Mesenchymal stem cell (in vitro differentiated cells and primary cell): Measurements from ENCODE around the gene ASCC1.

ENCODE experiments used
- DNase-seq: peaks from one replicate; pipeline ENCODE4 v3.0.0-alpha.2; 2013
- H2AFZ ChIP-seq: one replicate; pipeline ENCODE4 v1.6.1; 2013; ENCODE audit warnings: low read depth, mild to moderate bottlenecking, control low read depth, inconsistent platforms, low read length, moderate library complexity
- H2AK5ac ChIP-seq: 2 replicates; pipeline ENCODE4 v1.6.1; 2013; ENCODE audit warnings: low read length, moderate library complexity, mild to moderate bottlenecking, inconsistent platforms; ENCODE audit not compliant: severe bottlenecking
- H2BK120ac ChIP-seq: one replicate; pipeline ENCODE4 v1.6.1; 2013; ENCODE audit warnings: low read depth, mild to moderate bottlenecking, inconsistent platforms, low read length, moderate library complexity
- H2BK12ac ChIP-seq, 2 experiments: one replicate each; pipeline ENCODE4 v1.6.1; 2013; ENCODE audit warnings: inconsistent platforms in 2 of 2, low read length in 2 of 2, mild to moderate bottlenecking in 2 of 2, moderate library complexity in 2 of 2, control low read depth in 1 of 2
- H2BK15ac ChIP-seq: one replicate; pipeline ENCODE4 v1.6.1; 2013; ENCODE audit warnings: mild to moderate bottlenecking, low read depth, inconsistent platforms; ENCODE audit not compliant: poor library complexity, severe bottlenecking
- H2BK5ac ChIP-seq: 2 replicates; pipeline ENCODE4 v1.6.1; 2013; ENCODE audit warnings: low read depth, mild to moderate bottlenecking, low read length, control low read depth, inconsistent platforms; ENCODE audit not compliant: poor library complexity, severe bottlenecking
- H3K14ac ChIP-seq, 2 experiments: one replicate each; pipeline ENCODE4 v1.6.1; 2013; ENCODE audit warnings: inconsistent platforms in 2 of 2, low read length in 2 of 2, control low read depth in 1 of 2, mild to moderate bottlenecking in 1 of 2, moderate library complexity in 1 of 2
- H3K18ac ChIP-seq, 2 experiments: one replicate each; pipeline ENCODE4 v1.6.1; 2013; ENCODE audit warnings: inconsistent platforms in 2 of 2, low read length in 2 of 2, control low read depth in 1 of 2, low read depth in 1 of 2, mild to moderate bottlenecking in 1 of 2
- H3K23ac ChIP-seq, 2 experiments: one replicate each; pipeline ENCODE4 v1.6.1; 2013; ENCODE audit warnings: inconsistent platforms in 2 of 2, low read length in 2 of 2, mild to moderate bottlenecking in 2 of 2, moderate library complexity in 2 of 2, control low read depth in 1 of 2
- H3K27ac ChIP-seq: 2 replicates; pipeline ENCODE4 v1.5.1; 2013; ENCODE audit warnings: mild to moderate bottlenecking, moderate library complexity, low read length, control low read depth, inconsistent platforms; ENCODE audit not compliant: poor library complexity, severe bottlenecking
- H3K27me3 ChIP-seq, 2 experiments: 2 replicates each; pipeline versions ENCODE4 v1.6.1 to v1.7.0; 2013; ENCODE audit warnings: low read length in 2 of 2, mild to moderate bottlenecking in 2 of 2, moderate library complexity in 2 of 2, control low read depth in 1 of 2, inconsistent platforms in 1 of 2; ENCODE audit not compliant: control insufficient read depth in 1 of 2, insufficient read depth in 1 of 2
- H3K36me3 ChIP-seq, 2 experiments: 2 replicates each; pipeline versions ENCODE4 v1.6.1 to v1.7.0; 2013; ENCODE audit warnings: low read length in 2 of 2, control low read depth in 1 of 2, inconsistent platforms in 1 of 2, low read depth in 1 of 2, mild to moderate bottlenecking in 1 of 2; ENCODE audit not compliant: insufficient read depth in 2 of 2, control insufficient read depth in 1 of 2
- H3K4ac ChIP-seq, 2 experiments: one replicate each; pipeline ENCODE4 v1.6.1; 2013; ENCODE audit warnings: inconsistent platforms in 2 of 2, low read length in 2 of 2, mild to moderate bottlenecking in 2 of 2, moderate library complexity in 2 of 2, control low read depth in 1 of 2, low read depth in 1 of 2
- H3K4me1 ChIP-seq: 2 replicates; pipeline ENCODE4 v1.6.1; 2013; ENCODE audit warnings: low read depth, low read length, control low read depth; ENCODE audit not compliant: control insufficient read depth, insufficient read depth
- H3K4me2 ChIP-seq: 2 replicates; pipeline ENCODE4 v1.6.1; 2013; ENCODE audit warnings: low read length, mild to moderate bottlenecking, inconsistent platforms; ENCODE audit not compliant: poor library complexity, severe bottlenecking
- H3K4me3 ChIP-seq, 2 experiments: 2 replicates each; pipeline versions ENCODE4 v1.5.1 to v1.7.0; 2013; ENCODE audit warnings: low read length in 2 of 2, mild to moderate bottlenecking in 2 of 2, control low read depth in 1 of 2, low read depth in 1 of 2; ENCODE audit not compliant: insufficient read depth in 1 of 2
- H3K79me1 ChIP-seq: replicated peaks from 2 replicates; pipeline ENCODE4 v1.6.1; 2013; ENCODE audit warnings: mild to moderate bottlenecking, control low read depth, low read length, inconsistent platforms; ENCODE audit not compliant: poor library complexity, severe bottlenecking
- H3K9ac ChIP-seq: 2 replicates; pipeline ENCODE4 v1.7.0; 2013; ENCODE audit warnings: mild to moderate bottlenecking, low read length, moderate library complexity
- H3K9me3 ChIP-seq: 2 replicates; pipeline ENCODE4 v1.7.0; 2013; ENCODE audit warnings: mild to moderate bottlenecking, low read length; ENCODE audit not compliant: control insufficient read depth
- H4K8ac ChIP-seq: one replicate; pipeline ENCODE4 v1.6.1; 2013; ENCODE audit warnings: inconsistent platforms, mild to moderate bottlenecking, low read length, moderate library complexity
- H4K91ac ChIP-seq: one replicate; pipeline ENCODE4 v1.6.1; 2013; ENCODE audit warnings: mild to moderate bottlenecking, low read length, inconsistent platforms
- WGBS: methylation state at CpG from one replicate; pipeline ENCODE4 v1.1.7; 2013; ENCODE audit warnings: mixed read lengths; 5-methylcytosine and 5-hydroxymethylcytosine counted together

The ASCC1 gene

GRCh38 chr10:72243822-72244437 is 27.9 kb upstream of the ASCC1 start:
- H2AK5ac ChIP-seq = peak overlapping the region; percentile 8
- DNase-seq = peak; percentile 97
- H3K9me3 ChIP-seq = no peaks in the 10 kb centered on the region
- no peak overlapping the region for H2BK15ac ChIP-seq
- no peak overlapping the region for H3K23ac ChIP-seq
- H4K91ac ChIP-seq = peak overlapping the region; percentile 94
- H4K8ac ChIP-seq = peak overlapping the region; percentile 95
- H3K27ac ChIP-seq = peak overlapping the region; percentile 49
- peaks cover 14% of the 10 kb centered on the region for H3K4me1 ChIP-seq
- peak overlapping the region; percentile 93 for H2BK120ac ChIP-seq
- H2BK5ac ChIP-seq = no peak overlapping the region
- peak overlapping the region; percentile 50 to 88 for H3K4ac ChIP-seq
- no peak overlapping the region for H3K4me3 ChIP-seq
- peak overlapping the region; percentile 60 to 99 for H2BK12ac ChIP-seq
- no peak overlapping the region for H2AFZ ChIP-seq
- H3K36me3 ChIP-seq = no peaks in the 10 kb centered on the region
- no peaks in the 10 kb centered on the region for H3K27me3 ChIP-seq
- no peak overlapping the region for H3K4me2 ChIP-seq
- no peaks in the 10 kb centered on the region for H3K79me1 ChIP-seq
- peak overlapping the region in 1 of 2 experiments; percentile 5 for H3K14ac ChIP-seq
- peak overlapping the region; percentile 32 for H3K9ac ChIP-seq
- 36% methylated on average over 11 of the region's 11 CpGs for whole genome bisulfite sequencing
- H3K18ac ChIP-seq = peak overlapping the region; percentile 87 to 95

DNA sequence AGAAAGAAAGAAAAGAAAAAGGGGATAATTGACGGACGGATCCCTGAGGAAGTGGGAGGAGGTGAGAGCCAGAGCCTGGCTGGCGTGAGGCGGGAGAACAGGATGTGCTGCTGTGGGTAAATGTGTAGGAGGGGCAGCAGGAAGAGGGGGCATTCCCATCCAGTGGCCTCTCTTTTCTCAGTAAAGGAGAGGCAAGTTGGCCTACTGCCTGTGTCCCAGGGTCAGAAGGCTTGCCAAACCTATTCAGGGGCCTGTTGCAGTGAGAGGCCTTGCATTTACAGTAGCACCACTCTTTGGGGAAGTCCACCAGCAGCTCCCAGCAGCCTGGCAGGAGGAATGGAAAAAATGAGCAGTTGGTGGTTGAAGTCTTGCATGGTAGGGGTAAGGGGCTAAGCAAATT is 26.6 kb upstream of the ASCC1 start:
- Histone ChIP-seq H4K91ac (peak overlapping the region; percentile 93), H2BK5ac (no peak overlapping the region), H3K18ac (peak overlapping the region in 1 of 2 experiments; percentile 95), H2BK15ac (peak overlapping the region; percentile 79), H3K27ac (no peak overlapping the region), H2BK12ac (peak overlapping the region; percentile 46 to 96), H3K79me1 (no peaks in the 10 kb centered on the region), H3K4me3 (no peak overlapping the region), H3K4ac (peak overlapping the region; percentile 65 to 89), H4K8ac (peak overlapping the region; percentile 73), H2BK120ac (peak overlapping the region; percentile 75), H3K9me3 (no peaks in the 10 kb centered on the region), H3K23ac (no peak overlapping the region), H3K4me1 (peaks cover 8% of the 10 kb centered on the region), H2AK5ac (peak overlapping the region; percentile 57), H3K9ac (no peak overlapping the region), H3K27me3 (no peaks in the 10 kb centered on the region), H3K4me2 (no peak overlapping the region), H3K36me3 (no peaks in the 10 kb centered on the region), H3K14ac (peak overlapping the region; percentile 5 to 23), H2AFZ (no peak overlapping the region)
- peak; percentile 85 for DNase-seq
- WGBS = 33% methylated on average over 4 of the region's 4 CpGs

DNA sequence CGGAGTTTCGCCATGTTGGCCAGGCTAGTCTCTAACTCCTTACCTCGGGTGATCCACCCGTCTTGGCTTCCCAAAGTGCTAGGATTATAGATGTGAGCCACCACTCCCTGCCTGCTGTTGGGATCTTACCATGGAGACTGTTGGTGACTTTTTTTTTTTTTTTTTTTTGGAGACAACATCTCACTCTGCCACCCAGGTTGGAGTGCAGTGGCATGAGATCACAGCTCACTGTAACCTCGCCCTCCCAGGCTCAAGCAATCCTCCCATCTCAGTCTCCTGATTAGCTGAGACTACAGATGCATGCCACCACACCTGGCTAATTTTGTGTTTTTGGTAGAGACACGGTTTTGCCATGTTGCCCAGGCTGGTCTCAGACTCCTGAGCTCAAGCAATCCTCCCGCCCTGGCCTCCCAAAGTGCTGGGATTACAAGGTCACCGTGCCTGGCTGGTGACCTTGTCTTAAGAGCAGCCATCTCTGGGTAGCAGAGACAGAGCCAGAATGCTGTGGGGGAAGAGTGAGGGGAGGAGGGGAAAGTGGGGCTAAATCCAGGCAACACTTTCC is 25.7 kb upstream of the ASCC1 start:
- Histone ChIP-seq H3K14ac (no peak overlapping the region), H3K9ac (no peak overlapping the region), H3K27ac (no peak overlapping the region), H3K4me3 (no peak overlapping the region), H4K91ac (peak overlapping the region; percentile 89), H3K4me2 (no peak overlapping the region), H2AK5ac (no peak overlapping the region), H2AFZ (no peak overlapping the region), H2BK120ac (peak overlapping the region; percentile 82), H3K18ac (peak overlapping the region; percentile 16 to 70), H3K36me3 (peaks cover 0 to 4% of the 10 kb centered on the region in 2 experiments), H3K4ac (peak overlapping the region; percentile 2 to 43), H2BK5ac (no peak overlapping the region), H3K79me1 (no peaks in the 10 kb centered on the region), H3K23ac (no peak overlapping the region), H3K4me1 (peaks cover 8% of the 10 kb centered on the region), H3K9me3 (no peaks in the 10 kb centered on the region), H2BK15ac (peak overlapping the region; percentile 46), H3K27me3 (no peaks in the 10 kb centered on the region), H4K8ac (peak overlapping the region; percentile 67), H2BK12ac (peak overlapping the region; percentile 59 to 79)
- WGBS = 91% methylated on average over 8 of the region's 8 CpGs
- no peak for DNase-seq

DNA sequence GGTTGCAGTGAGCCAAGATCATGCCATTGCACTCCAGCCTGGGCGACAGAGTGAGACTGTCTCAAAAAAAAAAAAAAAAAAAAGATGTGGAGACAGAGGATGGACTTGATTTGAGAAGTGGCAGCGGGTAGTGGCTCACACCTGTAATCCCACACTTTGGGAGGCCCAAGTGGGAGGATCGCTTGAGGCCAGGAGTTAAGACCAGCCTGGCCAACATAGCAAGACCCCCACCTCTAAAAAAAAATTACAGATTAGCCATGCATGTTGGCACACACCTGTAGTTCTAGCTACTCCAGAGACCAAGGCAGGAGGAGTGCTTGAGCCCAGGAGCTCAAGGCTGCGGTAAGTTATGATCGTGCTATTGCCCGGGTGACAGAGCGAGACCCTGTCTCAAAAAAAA is 24.3 kb upstream of the ASCC1 start:
- peaks cover 8% of the 10 kb centered on the region for H3K4me1 ChIP-seq
- no peaks in the 10 kb centered on the region for H3K9me3 ChIP-seq
- H3K9ac ChIP-seq = no peak overlapping the region
- 97% methylated on average over 7 of the region's 7 CpGs for WGBS
- H2BK12ac ChIP-seq = no peak overlapping the region
- DNase-seq = no peak
- H3K79me1 ChIP-seq = no peaks in the 10 kb centered on the region
- no peak overlapping the region for H2AFZ ChIP-seq
- no peak overlapping the region for H2BK5ac ChIP-seq
- H3K4ac ChIP-seq = no peak overlapping the region
- H3K27me3 ChIP-seq = no peaks in the 10 kb centered on the region
- H2AK5ac ChIP-seq = no peak overlapping the region
- H3K36me3 ChIP-seq = peaks cover 4 to 10% of the 10 kb centered on the region in 2 experiments
- H3K4me3 ChIP-seq = no peak overlapping the region
- H3K14ac ChIP-seq = no peak overlapping the region
- H3K23ac ChIP-seq = no peak overlapping the region
- H3K4me2 ChIP-seq = no peak overlapping the region
- no peak overlapping the region for H3K27ac ChIP-seq
- no peak overlapping the region for H3K18ac ChIP-seq
- no peak overlapping the region for H2BK15ac ChIP-seq
- no peak overlapping the region for H4K8ac ChIP-seq
- no peak overlapping the region for H2BK120ac ChIP-seq
- H4K91ac ChIP-seq = no peak overlapping the region
